ENCODE results near the gene PCNX2.
"Not testable (repeated sequence)": the region's sequence is repeated elsewhere in the genome, so short reads cannot be mapped to it uniquely, and the experiment has no call there.

PCNX2 gene

GRCh38 chr1:233042834-233043233 lies 252.7 kb downstream of the PCNX2 start:
- DNase-seq = no peak

GRCh38 chr1:233040494-233040893 lies 255.0 kb downstream of the PCNX2 start:
- DNase-seq = no peak

DNA sequence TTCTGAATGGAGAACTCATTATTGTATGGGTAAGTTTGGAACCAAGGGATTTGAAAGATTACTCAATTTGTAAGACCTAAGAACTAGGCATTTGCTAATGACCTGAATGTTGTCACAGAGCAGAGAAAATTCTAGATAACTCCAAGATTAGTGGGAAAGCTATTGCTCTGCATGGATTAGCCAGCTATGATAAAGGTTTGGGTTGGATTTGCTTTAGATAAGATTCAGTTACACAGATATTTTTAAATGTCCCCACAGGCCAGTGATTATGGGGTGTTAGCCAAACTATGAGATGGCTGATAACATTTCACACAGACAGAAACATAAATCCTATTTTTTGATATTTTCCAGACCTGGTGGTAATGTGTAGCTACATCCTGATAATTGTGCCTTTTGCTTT lies 256.9 kb downstream of the PCNX2 start:
- DNase-seq = no peak

DNA sequence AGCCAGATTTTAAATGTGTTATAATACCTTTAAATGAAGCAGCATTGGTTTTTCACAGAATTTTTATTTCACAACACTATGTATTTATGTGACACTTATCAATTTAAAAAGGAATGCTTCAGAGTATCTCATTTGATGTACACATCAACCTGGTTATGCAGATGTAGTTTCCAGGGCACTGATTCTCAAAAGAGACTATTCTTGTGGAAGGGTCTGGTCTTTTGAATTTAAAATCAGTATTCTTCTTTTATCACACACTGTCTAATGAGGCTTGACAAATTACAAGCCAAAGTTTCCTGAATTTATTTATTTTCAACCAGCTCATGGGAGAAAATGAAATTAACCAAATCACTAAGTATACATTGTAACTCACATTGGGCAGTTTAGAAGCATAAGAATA lies 257.7 kb downstream of the PCNX2 start:
- no peak for DNase-seq

DNA sequence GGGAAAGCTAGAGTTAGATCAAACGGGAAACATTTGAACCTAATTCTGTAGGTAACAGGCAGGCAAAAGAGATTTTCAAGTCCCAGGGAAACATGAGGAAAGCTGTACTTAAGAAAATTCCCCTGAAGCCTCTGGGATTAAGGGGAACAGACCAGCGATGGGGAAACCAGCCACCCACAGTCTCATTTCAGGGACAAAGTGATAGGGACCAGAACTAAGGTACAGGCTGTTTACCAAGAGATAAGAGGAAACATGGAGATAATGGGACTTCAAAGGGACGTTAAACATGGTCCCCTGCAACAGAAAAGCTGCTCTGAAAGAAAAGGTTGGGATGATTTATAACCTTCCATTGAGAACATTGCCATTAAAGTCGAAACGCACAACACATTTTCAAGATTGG lies 260.7 kb downstream of the PCNX2 start:
- no peak for DNase-seq

DNA sequence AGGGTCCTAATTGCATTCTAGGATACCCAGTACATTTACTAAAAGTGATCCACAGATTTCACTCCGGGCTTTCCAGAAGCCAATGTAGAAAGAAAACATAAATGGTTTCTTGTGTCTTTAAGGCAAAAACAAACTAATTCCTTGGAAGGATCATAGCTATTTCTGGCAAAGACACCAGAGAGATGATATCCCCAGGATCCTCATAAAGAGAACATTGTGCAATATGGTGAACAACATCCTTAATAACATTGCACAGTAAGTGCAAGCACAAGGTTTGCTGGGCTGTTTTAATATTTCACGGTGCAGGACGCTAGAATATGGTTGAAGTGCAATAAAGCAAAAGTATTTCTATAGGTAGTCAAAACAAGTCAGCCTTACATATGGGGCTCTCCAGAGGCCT lies 262.2 kb downstream of the PCNX2 start:
- DNase-seq = no peak

DNA sequence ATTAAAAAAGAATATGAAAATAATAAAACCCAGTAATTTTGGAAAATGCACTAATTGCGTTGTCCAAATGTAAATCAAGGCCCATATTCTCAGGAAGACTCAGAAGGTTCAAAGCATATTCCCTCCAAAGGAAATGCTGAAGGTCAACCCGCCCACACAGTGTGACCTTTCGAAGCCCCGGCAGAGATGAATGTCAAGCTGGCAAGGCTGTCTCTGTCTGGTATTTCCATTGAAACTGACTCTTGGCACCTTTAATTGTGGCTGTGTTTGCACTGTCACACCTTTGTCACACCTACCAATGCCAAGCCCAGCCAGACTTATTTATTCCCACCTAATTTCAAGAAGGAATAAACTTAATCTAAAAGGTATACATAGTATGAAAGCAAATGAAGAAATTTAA lies 262.6 kb downstream of the PCNX2 start:
- no peak for DNase-seq

- DNase-seq = no peak
Measured at GRCh38 chr1:233031521-233031920, 264.0 kb downstream of the PCNX2 start.

GRCh38 chr1:233027046-233027445 lies 268.5 kb downstream of the PCNX2 start:
- no peak for DNase-seq

- no peak for DNase-seq
Measured at GRCh38 chr1:233025567-233025966, 270.0 kb downstream of the PCNX2 start.

DNA sequence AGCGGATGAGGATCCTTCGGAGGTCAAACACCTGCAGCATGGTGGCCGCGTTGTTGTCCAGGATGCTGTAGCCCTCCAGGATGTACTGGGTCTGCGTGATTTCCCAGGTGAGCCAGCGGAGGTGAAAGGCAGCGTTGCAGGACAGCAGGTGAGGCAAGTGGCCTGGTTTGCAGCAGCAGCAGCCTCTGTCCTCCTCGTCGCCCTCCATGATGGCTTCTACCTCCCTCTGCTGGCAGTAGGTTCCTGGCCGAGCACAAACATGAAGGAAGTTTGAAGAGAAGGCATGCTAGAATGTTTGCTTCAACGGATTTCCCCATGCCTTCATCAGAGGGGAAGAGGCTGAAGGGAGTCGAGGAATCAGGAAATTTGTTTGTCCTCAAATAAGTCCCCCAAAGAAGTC lies 270.4 kb downstream of the PCNX2 start:
- DNase-seq = no peak

GRCh38 chr1:233024199-233024598 lies 271.3 kb downstream of the PCNX2 start:
- no peak for DNase-seq

DNA sequence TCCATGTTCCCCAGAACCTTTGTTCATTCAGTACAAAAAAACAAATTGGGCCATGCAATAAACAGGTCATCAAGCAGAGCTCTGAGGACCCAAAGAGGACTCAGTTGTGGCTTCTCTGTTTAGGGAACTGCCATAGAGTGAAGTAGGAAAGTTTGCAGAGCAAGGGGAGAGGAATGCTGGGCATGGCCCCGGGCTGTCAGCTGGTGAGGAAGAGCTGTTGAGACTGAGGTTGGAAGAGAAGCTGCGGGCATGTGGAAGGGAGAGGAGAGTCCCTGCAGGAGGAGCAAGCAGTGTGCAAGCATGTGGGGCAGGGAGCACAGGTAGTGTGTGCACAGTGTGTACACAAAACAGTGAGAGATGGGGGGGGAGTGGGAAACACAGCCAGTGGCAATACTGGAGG lies 273.3 kb downstream of the PCNX2 start:
- DNase-seq = no peak

DNA sequence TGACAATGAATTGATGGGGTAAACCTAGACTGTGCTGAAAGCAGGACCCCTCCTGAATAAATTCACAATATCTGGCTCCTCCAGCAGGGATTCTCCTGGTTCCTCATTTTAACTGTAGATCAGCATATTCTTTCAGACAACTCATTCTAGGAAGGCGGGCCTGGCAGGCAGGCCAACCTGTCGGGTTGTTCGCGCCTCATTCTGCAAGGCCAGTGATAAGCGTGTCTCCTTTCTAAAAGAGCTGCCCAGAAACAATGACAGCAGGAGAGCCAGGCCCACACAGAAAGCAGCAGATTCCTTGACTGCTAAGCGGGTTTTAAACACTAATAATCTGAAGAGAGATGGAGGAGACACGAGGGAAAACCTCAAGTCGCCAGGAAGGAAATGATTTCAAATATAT lies 275.1 kb downstream of the PCNX2 start:
- DNase-seq = no peak

GRCh38 chr1:233019778-233020325 lies 275.7 kb downstream of the PCNX2 start:
- DNase-seq = no peak

DNA sequence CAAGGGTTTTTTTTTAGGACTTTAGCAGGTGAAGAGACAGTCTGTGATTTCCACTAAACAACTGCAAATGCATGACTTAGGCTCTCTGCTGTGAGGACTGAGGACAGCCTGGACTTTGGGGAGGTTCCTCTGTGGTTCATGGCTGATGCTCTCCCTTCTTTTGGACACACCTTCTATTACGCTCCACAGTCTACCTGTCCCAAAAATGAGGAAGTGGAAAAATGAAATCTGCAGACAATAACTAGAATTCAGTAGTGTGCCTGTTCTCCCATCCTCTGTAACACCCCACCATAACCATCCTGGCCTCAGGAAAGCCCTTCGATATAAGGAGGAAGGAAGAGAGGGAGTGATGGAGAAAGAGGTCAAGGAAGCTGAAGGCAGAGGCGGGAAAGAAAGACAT lies 276.4 kb downstream of the PCNX2 start:
- DNase-seq = no peak

DNA sequence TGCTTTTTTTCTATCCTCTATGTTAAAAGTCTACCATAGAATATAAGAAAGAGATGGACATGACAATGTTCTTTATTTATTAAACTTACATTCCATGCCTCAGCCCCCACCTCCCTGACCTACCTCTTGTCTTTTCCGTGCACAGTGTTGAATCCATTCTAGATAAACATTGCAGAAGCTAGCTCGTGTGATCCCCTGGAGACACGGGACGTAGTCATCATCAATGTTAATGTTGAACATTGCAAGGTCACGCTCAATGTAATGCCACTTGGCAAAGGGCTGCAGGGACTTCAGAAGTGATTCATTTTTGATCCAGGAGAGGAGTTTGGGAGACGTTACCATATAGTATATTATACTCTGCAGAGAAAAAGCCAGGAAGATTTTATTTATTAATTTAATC lies 278.7 kb downstream of the PCNX2 start:
- no peak for DNase-seq

- DNase-seq = no peak
Measured at GRCh38 chr1:233015965-233016364, 279.6 kb downstream of the PCNX2 start.

- DNase-seq = no peak
Measured at GRCh38 chr1:233012021-233012420, 283.5 kb downstream of the PCNX2 start.

- no peak for DNase-seq
Measured at GRCh38 chr1:233010146-233010545, 285.4 kb downstream of the PCNX2 start.

GRCh38 chr1:233006541-233006973 lies 289.0 kb downstream of the PCNX2 start:
- no peak for DNase-seq

DNA sequence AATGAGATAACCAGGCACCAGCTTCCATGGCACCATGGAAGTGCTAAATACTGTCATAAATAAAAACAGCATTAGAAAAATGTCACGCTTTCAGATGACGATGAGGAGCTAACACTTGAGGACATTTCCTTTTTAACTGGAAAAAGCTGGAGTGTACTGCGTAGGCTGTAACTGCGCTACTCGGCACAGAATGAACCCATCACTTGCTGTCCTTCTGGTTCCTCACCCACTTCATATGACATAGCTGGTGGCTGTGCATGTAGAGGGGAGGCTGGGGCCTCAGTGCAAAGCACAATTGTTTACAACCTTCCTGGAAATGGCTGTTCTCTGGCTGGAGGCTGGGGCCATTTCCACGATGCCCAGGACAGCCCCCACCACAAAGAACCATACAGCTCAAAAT lies 289.4 kb downstream of the PCNX2 start:
- DNase-seq = no peak

- DNase-seq = no peak
Measured at GRCh38 chr1:233005703-233006102, 289.8 kb downstream of the PCNX2 start.

DNA sequence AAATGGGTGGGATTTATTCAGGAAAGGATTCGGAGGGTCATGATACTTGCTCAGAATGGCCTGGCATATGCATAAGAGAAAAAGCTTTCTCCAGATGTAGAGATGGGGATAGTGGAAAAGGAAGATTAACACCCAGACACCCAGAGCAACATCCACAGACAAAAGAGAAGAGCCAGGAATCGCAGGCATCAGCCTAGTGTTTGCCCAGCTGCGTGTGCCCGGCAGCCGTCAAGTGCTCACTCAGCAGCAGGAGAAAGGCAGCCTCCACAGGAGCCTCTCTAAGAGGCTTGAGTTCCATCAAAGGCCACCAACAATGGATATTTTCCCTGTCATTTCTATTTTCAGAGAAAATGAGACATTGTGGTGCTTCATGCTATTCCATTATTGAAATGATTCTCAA lies 290.4 kb downstream of the PCNX2 start:
- DNase-seq = no peak

- DNase-seq = no peak
Measured at GRCh38 chr1:233004451-233004850, 291.1 kb downstream of the PCNX2 start.

DNA sequence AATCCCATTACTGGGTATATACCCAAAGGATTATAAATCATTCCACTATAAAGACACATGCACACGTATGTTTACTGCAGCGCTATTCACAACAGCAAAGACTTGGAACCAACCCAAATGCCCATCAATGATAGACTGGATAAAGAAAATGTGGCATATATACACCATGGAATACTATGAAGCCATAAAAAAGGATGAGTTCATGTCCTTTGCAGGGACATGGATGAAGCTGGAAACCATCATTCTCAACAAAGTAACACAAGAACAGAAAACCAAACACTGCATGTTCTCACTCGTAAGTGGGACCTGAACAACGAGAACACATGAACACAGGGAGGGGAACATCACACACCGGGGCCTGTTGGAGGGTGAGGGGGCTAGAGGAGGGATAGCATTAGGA lies 291.9 kb downstream of the PCNX2 start:
- DNase-seq = not testable (repeated sequence)
